Stimulated activated CD8-positive, alpha-beta memory T cell treated with anti-CD3 and anti-CD28 coated beads, Interleukin-7, amount 100 ng/mL, for 48 hours (primary cell): ENCODE measurements around the gene CBX5.
A peak's percentile ranks its signal among the peaks of the same experiment; 100 is the strongest.
"Not testable (repeated sequence)": the region's sequence is repeated elsewhere in the genome, so short reads cannot be mapped to it uniquely, and the experiment has no call there.

Experiments used
- DNase-seq, 2 donors: peaks; one replicate each; pipeline ENCODE4 v3.0.0-alpha.2; 2020; ENCODE audit warnings: low read depth in 1 of 2; ENCODE audit errors: extremely low read depth in 1 of 2

Gene CBX5

DNA sequence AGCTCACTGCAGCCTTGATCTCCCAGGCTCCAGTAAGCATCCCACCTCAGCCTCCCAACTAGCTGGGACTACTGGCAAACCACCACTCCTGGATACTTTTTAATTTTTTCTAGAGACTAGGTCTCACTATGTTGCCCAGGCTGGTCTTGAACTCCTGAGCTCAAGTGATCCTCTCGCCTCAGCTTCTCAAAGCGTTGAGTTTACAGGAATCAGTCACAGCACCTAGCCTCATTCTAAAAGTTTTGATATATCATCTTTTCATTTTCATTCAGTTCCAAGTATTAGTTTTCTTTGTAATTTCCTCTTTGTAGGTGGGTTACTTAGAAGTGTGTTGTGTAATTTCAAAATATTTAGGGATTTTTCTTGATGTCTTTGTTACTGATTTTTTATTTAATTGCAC is 9.6 kb downstream of the CBX5 start:
- no peak for DNase-seq

DNA sequence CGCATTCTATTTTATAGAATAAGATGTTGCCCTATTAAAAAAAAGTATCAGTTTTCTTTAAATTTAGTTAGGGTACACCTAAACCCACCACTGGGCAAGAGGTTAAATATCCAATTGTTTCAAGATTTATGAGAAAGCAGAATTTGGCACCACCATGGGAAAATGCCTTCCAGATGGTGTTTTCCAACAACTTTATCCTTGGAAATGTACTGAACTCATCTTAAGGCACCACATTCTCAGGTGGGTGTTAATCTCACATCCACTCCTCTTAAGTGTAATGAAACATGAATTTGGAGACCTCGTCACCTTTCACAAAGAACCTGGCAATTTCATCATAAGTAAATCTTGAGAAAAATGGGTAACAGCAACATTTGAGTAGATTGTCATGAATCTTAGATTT is 13.1 kb downstream of the CBX5 start:
- DNase-seq: no peak

DNA sequence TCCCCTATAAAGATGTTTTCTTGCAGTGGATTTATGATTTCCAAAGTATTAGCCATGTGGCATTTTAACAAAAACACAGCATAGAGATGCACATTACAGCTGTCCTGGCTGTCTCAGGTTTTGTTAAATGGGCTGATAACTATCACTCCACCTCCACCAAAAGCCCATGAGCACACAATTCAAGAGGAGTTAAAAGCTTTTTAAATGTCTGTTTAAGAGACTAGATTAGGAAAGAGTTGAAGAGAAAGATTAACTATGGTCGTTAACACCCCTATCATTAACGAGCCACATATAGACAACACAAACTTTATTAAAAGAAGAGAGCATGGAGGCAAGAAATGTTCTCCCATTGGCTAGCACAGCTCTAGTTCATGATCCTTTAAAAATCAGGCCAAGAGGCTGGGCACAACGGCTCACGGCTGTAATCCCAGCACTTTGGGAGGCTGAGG is 14.5 kb downstream of the CBX5 start:
- DNase-seq: no peak

DNA sequence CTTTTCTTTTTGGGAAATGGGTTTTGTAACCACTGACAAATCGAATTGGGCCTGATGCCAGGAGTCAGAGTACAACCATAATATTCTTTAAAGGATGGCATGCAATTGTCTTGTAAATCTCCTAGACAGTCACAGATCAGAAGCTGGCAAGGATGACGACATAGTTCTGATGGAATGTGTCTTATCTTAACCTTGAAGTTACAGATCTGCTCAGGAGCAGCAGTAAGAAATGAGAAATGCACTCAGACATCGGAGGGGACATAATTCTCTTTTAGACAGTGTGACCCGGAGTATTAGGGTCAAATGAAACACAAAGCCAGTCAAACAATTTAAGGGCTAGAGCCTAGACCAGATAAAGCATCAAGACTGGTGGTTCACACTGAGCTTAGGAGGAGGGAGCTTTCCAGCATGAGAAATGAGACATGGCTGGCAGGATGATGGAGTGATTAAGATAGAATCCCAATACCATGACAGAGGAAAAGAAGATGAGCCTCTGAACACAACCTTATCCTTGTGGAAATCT is 17.5 kb downstream of the CBX5 start:
- no peak for DNase-seq

DNA sequence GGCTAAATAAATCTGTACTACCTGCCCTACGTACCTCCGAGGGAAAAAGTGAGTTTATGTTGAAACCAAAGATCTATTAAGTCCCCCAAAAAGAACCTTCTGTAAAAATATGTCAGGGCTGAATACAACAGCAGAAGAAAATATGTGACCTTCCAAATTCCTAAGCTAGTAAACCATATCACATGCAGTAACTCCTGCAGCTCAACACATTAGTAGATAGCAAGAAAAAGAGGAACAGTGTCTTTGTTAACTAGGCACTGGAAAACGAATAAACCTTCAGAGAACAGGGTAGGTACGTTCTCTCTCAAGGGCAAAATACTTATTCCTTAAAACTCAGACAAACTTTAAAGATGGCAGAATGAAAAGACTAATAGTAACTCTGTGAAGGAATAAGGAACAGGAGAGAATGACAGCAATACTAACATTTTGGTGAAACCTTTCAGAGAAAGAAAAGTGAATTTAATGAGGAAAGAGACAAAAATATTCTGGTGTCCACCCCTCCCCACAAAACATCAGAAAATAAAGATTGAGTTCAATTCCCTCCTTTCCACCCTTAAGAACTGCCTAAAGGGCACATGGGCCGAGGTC is 18.0 kb downstream of the CBX5 start:
- no peak for DNase-seq

DNA sequence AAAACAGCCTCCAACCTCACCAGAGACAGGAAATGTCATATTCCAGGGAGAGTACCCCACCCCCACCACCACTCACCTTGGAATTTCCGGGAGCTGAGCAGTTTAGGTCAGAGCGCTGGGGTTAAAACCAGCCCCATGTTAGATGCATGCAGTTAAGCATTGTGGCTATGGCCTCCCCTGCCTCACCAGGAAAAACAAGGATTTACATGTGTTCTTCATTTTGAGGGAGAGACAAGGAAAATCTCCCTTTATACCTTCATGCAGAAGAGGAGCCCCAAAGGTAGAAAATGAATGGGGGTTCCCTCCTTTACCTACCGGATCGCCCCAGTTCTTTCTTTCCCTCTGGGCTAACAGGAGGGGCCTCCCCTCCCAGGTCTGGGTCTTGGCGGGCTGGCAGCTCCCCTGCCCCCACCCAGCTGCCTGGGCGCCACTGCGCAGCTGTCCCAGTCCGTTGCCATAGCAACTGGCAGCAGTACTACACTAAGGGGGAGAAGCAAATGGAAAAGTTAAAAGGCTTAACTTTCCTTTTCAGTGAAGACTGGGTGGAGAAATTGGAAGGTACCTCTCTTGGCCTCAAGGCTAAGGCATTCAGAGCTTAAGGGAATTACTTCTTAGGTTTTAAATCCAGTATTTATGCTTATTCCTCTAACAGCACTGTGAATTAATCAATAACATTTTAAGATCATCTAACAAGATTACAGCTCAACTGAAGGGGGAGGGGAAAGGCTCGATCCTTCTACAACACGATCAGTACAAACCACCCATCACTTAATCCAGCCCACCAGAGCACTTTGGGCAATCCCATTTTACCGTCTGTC is 20.5 kb downstream of the CBX5 start:
- peak in 1 of 2 donors; percentile 40 for DNase-seq

DNA sequence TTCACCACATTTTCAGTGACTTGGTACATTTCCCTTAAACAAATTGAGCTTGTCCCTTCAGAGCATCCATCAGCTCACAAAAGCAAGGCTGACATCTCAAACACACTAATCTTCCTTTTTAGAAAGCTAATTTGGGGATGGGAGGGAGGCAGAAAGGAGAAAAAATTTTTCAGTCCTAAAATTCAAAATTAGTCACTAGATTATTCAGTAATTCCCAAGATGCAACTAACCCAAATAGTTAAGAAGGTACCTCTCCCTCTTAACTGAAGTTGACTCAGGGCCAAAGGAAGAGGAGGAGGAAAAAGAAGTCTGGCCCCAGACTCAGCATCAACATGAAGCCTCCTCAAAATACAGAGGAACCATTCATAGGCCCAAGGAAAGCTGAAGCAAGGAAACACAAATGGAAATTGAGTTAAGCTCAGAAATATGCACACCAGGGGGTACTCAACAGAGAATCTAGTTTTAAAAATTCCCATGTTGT is 21.7 kb downstream of the CBX5 start:
- DNase-seq: no peak

DNA sequence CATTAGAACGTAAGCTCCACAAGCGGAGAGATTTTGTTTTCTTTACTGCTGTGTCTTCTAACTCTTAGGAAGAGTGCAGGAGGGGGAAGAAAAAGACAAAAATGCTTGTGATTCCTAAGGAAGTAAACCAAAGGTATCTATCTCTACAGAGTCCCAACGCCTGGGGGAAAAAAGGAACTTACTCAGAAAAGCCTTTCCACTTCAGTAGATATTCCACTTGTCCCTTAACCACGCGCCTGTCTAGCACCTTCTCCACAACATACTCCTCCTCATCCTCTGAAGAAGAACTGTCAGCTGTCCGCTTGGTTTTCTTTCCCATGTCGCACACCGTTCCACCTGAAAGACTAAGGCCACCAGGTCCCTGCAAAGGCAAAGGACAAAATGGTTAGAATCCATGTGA is 22.6 kb downstream of the CBX5 start:
- no peak for DNase-seq

DNA sequence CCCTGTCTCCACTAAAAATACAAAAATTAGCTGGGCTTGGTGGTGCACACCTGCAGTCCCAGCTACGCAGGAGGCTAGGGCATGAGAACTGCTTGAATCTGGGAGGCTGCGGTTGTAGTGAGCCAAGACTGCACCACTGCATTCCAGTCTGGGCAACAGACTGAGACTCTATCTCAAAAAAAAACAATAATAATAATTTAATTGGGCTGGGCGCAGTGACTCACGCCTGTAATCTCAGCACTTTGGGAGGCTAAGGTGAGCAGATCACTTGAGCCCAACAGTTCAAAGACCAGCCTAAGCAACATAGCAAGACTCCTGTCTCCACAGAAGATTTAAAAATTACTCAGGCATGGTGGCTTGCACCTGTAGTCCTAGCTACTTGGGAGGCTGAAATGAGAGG is 26.7 kb downstream of the CBX5 start:
- no peak for DNase-seq

DNA sequence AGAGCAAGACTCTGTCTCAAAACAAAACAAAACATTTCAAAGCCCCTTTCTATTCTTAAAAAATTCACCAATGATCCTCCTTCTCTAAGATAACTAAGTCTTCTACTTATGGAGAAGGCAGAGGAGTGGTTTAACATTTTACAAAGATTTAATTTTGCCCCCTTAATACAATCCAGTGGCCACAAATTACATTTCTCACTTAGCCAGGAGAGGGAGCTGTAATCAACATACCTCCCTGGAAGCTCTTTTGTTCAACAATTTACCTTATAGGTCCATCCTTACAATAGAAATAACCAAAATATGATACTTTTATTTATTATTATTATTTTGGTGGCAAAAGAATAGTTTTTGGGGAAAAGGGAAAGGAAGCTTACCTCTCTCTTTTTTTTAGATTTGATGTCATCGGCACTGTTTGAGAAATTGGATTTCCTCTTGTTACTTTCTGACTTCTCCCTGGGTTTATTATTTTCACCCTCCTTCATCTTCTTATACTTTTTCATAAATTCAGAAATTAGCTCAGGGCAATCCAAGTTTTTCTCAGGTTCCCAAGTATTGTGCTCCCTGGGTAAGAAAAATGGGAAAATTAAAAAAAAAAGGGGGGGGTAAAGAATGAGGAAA is 28.1 kb downstream of the CBX5 start:
- no peak for DNase-seq

DNA sequence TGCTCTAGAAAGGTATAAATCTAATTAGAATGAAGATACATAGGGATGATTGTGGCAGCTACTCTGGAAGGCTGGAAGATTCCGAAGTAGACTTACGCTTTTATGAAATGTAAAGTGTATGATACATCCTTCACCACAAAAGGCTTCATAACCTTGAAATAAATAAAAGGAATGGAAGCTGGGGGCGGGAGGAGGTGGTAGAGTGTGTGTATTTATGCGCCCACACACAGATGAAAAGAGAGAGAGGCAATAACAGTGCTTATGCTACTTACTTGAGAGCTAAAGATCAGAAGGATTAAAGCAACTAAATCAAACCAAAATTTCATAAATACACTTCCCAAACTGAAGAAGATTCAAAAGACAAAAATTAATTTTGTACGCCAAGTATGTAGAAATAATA is 30.4 kb downstream of the CBX5 start:
- DNase-seq: no peak

DNA sequence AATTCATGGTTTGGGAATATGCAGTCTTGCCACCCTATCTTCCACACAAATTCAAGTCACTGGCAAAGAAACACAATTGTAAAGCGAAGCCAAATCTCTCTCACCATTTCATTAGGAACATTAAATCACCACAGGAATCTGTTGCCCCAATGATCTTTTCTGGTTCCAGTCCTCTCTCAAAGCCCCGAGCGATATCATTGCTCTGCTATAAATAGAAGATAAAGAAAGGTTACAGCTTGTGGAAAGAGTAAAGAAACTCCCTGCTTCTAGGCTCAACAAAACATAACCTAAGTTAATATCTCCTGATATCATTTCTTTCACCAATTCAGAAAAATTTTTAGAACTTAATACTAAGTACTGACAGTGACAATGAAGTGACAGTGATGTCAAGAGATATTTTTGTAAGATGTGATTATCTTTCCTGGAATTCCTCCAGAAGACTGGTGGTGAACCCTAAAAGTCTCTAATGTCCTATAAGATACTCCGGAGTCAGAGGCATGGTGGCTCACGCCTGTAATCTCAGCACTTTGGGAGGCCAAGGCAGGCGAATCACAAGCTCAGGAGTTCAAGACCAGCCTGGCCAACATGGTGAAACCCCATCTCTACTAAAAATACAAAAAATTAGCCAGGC is 33.8 kb downstream of the CBX5 start:
- DNase-seq: no peak

DNA sequence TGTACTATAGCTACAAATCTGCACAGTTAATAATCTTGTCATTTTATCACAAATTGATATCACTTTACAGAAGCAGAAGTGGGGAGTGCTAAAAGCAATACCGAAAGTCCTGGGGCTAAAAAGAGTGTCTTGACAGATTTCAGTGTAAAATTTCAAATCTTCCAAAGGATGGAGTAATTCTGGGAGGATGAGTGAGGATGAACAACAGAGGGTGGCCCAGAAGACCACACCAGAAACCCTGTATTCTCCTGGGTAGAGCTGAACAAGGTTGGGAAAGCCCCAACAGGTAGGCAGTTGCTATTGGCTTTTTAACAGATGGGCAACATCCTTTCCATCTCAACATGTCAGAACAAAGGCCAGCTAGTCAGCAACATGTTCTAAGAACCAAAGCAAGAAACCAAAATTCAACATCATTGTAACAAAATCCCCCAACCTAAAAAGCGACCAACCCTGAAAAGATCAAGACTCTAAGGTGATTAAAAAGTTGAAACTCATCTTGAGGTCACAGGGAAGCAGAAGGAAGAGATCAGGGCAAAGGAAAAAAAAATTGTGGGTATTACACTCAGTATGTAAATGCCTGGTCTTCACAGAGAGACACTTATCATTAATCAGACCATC is 38.8 kb downstream of the CBX5 start:
- no peak for DNase-seq

DNA sequence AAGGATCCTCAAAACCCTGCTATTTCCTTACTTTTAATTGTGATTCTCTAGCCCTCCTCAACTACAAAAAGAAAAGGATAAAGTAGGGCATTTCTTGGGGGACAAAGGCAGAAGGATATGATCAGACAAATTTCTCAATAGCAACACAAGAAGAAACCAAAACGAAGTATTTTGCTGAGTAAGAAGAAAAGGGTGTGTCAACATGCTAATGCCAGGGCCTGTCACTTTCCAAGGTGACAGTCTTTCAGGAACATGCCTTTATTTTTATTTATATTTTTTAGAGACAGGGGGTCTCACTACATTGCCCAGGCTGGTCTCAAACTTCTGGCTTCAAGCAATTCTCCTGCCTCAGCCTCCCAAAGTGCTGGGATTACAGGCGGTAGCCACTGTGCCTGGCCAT is 39.8 kb downstream of the CBX5 start:
- no peak for DNase-seq

DNA sequence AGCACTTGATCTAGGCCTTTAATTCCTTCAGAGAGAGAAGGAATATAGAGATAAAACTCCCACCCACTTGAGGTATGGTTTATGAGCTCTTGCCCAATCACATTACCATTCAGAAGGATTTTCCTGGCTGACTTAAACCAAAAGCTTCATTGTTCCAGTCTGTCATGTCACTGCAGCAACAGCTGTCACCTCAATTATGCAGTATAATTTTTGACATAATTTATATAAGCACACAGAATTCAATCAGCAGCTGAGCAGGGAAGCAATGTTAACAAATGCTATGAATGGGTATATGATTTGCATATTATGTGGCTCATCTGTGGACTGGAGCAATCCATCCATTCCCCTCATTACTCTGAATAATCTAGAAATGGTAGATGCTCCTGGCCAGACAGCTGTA is 40.3 kb downstream of the CBX5 start:
- DNase-seq: no peak

DNA sequence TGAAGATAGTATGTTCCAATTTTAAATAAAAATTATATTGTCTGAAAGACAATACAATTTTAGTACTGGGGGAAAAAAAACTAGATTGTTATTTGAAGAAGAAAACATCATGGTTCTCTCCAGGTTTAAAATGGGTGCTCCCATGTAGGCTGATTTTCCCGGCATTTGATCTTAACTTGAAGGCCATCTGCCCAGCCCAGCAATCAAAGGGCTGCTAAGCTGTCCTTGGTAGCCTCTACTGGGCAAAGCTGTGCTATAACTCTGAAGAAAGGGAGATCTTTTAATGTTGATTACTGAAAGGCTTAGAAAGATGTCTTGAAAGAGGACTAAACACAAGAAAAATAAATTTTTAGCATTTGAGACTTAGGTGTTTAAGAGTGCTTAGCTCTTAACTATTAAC is 41.4 kb downstream of the CBX5 start:
- no peak for DNase-seq

DNA sequence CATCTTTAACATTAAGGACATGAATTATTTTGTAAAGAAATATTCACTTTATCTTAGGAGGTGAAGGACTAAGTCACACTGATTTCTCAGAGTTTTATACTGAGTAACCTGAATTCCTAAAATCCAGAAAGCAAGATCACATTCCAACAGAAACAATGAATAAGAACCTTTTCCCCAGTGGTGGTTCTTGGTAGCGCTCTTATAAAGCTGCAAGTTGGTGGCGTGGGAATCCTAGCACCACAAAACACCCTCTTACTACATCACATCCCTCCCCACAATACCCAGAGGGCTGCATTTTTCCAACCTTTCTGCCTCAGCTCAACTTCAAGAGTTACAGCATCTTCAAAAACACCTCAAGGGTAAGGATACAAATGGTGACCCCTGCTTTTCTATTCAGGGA is 47.1 kb downstream of the CBX5 start:
- DNase-seq: no peak

DNA sequence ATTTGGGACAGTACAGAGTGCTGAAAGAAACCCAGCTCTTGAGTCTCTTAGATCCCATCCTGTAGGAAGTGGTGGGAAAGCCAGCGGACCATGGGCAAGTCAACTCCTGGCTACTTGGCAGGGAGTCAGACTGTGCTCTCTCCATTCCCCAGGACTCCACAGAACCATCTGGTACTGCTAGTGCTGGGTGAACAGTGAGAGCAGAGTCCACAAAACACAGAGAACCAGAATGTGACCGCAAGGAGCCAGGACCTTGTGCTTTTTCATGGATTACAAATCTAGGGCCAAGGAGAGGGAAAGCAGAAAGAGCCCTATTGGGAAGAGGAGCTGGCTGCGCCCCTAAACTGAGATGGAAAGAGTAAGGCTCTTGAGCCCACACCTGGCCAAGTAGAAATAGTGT is 48.7 kb downstream of the CBX5 start:
- DNase-seq: not testable (repeated sequence)

DNA sequence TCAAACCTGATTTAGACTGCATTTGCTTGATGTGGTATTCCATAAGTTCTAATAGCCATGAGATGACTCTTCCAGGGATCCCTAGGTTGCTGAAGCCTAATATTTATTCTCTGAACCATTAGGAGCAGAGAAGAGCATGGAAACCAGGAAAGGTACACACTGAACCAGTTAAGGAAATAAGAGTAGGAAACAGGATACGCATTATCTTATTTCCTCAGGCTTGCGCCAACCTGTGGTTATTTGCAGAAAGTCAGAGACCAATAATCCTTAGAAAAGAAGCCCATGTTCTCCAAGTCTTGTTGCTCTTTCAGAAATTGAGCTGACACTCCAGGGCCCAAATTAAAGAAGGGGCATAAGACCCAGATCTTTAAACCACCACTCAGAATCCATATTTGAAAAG is 49.4 kb downstream of the CBX5 start:
- no peak for DNase-seq

DNA sequence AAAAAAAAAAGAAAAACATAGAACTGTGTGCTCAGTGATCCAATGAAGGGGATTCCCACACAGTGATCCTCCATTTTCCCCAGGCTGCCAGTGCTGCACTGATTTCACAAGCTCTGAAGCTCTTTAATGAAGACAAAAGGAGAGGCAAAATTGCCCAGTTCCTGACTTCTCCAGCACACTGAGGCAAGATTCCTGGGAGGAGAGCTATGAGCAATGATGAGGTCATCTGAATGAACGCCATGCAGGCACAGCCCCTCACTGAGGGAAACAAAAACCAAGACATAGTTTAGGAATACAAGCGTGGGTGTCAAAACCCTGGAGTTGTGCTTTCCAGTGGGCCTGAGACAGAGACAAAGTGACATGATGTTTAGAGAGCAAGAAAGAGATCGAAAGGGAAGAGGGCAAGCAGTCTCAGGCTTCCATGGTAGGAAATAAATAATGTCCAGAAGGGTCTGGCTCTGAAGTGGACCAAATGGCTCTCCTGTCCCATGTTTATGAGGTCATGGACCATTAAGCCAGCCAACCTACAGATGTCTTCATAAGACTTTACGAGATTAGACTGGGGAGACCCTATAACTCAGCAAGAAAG is 50.2 kb downstream of the CBX5 start:
- no peak for DNase-seq

DNA sequence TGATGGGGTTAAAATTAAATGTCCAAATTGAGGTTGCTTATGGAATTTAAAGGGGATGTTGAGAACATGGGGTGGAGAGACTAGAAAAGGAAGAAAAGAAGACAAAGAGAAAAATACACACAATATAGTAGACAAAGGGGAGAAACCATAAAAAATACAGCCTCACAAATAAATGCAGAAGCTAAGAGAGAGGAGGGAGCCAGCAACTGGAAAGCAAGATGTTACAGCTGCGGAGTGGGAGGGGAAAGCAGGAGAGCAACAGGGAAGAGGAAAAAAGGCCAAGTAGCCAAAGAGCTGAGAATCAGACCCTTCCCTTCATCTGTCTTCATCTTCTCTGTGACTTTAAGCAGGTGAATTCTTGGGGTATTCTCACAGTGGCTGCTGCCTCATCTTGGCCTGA is 51.5 kb downstream of the CBX5 start:
- no peak for DNase-seq
